ENCODE measurements around the gene REV3L.
"Not testable (repeated sequence)": the region's sequence is repeated elsewhere in the genome, so short reads cannot be mapped to it uniquely, and the experiment has no call there.

Gene REV3L

GRCh38 chr6:111478064-111478476, 4.9 kb downstream of the REV3L start:
- Histone ChIP-seq H3K4me3 (ENCODE audit: low read depth, low read length) (no peak overlapping the region), H3K36me3 (ENCODE audit: control insufficient read depth, insufficient read depth, low read length) (no peaks in the 10 kb centered on the region), H3K4me1 (ENCODE audit: control insufficient read depth, insufficient read depth, low read length) (peaks cover 13% of the 10 kb centered on the region), H3K9me3 (ENCODE audit: control insufficient read depth, insufficient read depth, low read length) (no peaks in the 10 kb centered on the region), H3K9ac (ENCODE audit: low read depth, low read length) (no peak overlapping the region), H3K27me3 (ENCODE audit: control insufficient read depth, insufficient read depth, low read length) (peaks cover 62% of the 10 kb centered on the region)

- Histone ChIP-seq H3K27me3 (ENCODE audit: control insufficient read depth, insufficient read depth, low read length) (peaks cover 62% of the 10 kb centered on the region), H3K9ac (ENCODE audit: low read depth, low read length) (no peak overlapping the region), H3K4me1 (ENCODE audit: control insufficient read depth, insufficient read depth, low read length) (peaks cover 13% of the 10 kb centered on the region)
Observed at GRCh38 chr6:111477481-111477938, 5.5 kb downstream of the REV3L start.

GRCh38 chr6:111476061-111476460, 7.0 kb downstream of the REV3L start:
- peaks cover 13% of the 10 kb centered on the region for H3K4me1 ChIP-seq (ENCODE audit: control insufficient read depth, insufficient read depth, low read length)

More at GRCh38 chr6:111477481-111477938, 5.5 kb downstream of the REV3L start:
- H3K4me3 ChIP-seq (ENCODE audit: low read depth, low read length), result no peak overlapping the region
- H3K36me3 ChIP-seq (ENCODE audit: control insufficient read depth, insufficient read depth, low read length), result no peaks in the 10 kb centered on the region
- H3K9me3 ChIP-seq (ENCODE audit: control insufficient read depth, insufficient read depth, low read length), result no peaks in the 10 kb centered on the region

GRCh38 chr6:111474771-111475170, 8.2 kb downstream of the REV3L start:
- H3K27me3 ChIP-seq (ENCODE audit: control insufficient read depth, insufficient read depth, low read length), result peaks cover 40% of the 10 kb centered on the region
- H3K4me1 ChIP-seq (ENCODE audit: control insufficient read depth, insufficient read depth, low read length), result peaks cover 13% of the 10 kb centered on the region
- H3K36me3 ChIP-seq (ENCODE audit: control insufficient read depth, insufficient read depth, low read length), result no peaks in the 10 kb centered on the region

More at GRCh38 chr6:111476061-111476460, 7.0 kb downstream of the REV3L start:
- not testable (repeated sequence) for H3K4me3 ChIP-seq (ENCODE audit: low read depth, low read length); H3K9me3 ChIP-seq (ENCODE audit: control insufficient read depth, insufficient read depth, low read length); H3K9ac ChIP-seq (ENCODE audit: low read depth, low read length); H3K36me3 ChIP-seq (ENCODE audit: control insufficient read depth, insufficient read depth, low read length)
- H3K27me3 ChIP-seq (ENCODE audit: control insufficient read depth, insufficient read depth, low read length), result peaks cover 53% of the 10 kb centered on the region

GRCh38 chr6:111474106-111474505, 8.9 kb downstream of the REV3L start:
- no peak overlapping the region for H3K9ac ChIP-seq (ENCODE audit: low read depth, low read length)
- no peak overlapping the region for H3K4me3 ChIP-seq (ENCODE audit: low read depth, low read length)
- H3K4me1 ChIP-seq (ENCODE audit: control insufficient read depth, insufficient read depth, low read length), result peaks cover 13% of the 10 kb centered on the region
- no peaks in the 10 kb centered on the region for H3K9me3 ChIP-seq (ENCODE audit: control insufficient read depth, insufficient read depth, low read length)
- H3K27me3 ChIP-seq (ENCODE audit: control insufficient read depth, insufficient read depth, low read length), result peaks cover 34% of the 10 kb centered on the region
- no peaks in the 10 kb centered on the region for H3K36me3 ChIP-seq (ENCODE audit: control insufficient read depth, insufficient read depth, low read length)

More at GRCh38 chr6:111474771-111475170, 8.2 kb downstream of the REV3L start:
- Histone ChIP-seq H3K4me3 (ENCODE audit: low read depth, low read length) (no peak overlapping the region), H3K9me3 (ENCODE audit: control insufficient read depth, insufficient read depth, low read length) (no peaks in the 10 kb centered on the region), H3K9ac (ENCODE audit: low read depth, low read length) (no peak overlapping the region)

GRCh38 chr6:111472933-111473435, 10.0 kb downstream of the REV3L start:
- H3K9me3 ChIP-seq (ENCODE audit: control insufficient read depth, insufficient read depth, low read length), result no peaks in the 10 kb centered on the region
- H3K9ac ChIP-seq (ENCODE audit: low read depth, low read length), result no peak overlapping the region
- no peaks in the 10 kb centered on the region for H3K36me3 ChIP-seq (ENCODE audit: control insufficient read depth, insufficient read depth, low read length)
- peaks cover 25% of the 10 kb centered on the region for H3K27me3 ChIP-seq (ENCODE audit: control insufficient read depth, insufficient read depth, low read length)
- peaks cover 9% of the 10 kb centered on the region for H3K4me1 ChIP-seq (ENCODE audit: control insufficient read depth, insufficient read depth, low read length)
- no peak overlapping the region for H3K4me3 ChIP-seq (ENCODE audit: low read depth, low read length)

GRCh38 chr6:111471958-111472357, 11.1 kb downstream of the REV3L start:
- Histone ChIP-seq H3K4me3 (ENCODE audit: low read depth, low read length) (no peak overlapping the region), H3K9me3 (ENCODE audit: control insufficient read depth, insufficient read depth, low read length) (no peaks in the 10 kb centered on the region), H3K27me3 (ENCODE audit: control insufficient read depth, insufficient read depth, low read length) (peaks cover 15% of the 10 kb centered on the region), H3K36me3 (ENCODE audit: control insufficient read depth, insufficient read depth, low read length) (no peaks in the 10 kb centered on the region), H3K9ac (ENCODE audit: low read depth, low read length) (no peak overlapping the region), H3K4me1 (ENCODE audit: control insufficient read depth, insufficient read depth, low read length) (peaks cover under 1% of the 10 kb centered on the region)

GRCh38 chr6:111471533-111471932, 11.5 kb downstream of the REV3L start:
- H3K4me3 ChIP-seq (ENCODE audit: low read depth, low read length), result no peak overlapping the region
- peaks cover 11% of the 10 kb centered on the region for H3K27me3 ChIP-seq (ENCODE audit: control insufficient read depth, insufficient read depth, low read length)
- H3K36me3 ChIP-seq (ENCODE audit: control insufficient read depth, insufficient read depth, low read length), result no peaks in the 10 kb centered on the region
- no peaks in the 10 kb centered on the region for H3K4me1 ChIP-seq (ENCODE audit: control insufficient read depth, insufficient read depth, low read length)
- no peak overlapping the region for H3K9ac ChIP-seq (ENCODE audit: low read depth, low read length)
- no peaks in the 10 kb centered on the region for H3K9me3 ChIP-seq (ENCODE audit: control insufficient read depth, insufficient read depth, low read length)

- no peaks in the 10 kb centered on the region for H3K9me3 ChIP-seq (ENCODE audit: control insufficient read depth, insufficient read depth, low read length)
- H3K4me1 ChIP-seq (ENCODE audit: control insufficient read depth, insufficient read depth, low read length), result no peaks in the 10 kb centered on the region
- H3K4me3 ChIP-seq (ENCODE audit: low read depth, low read length), result no peak overlapping the region
- no peak overlapping the region for H3K9ac ChIP-seq (ENCODE audit: low read depth, low read length)
- H3K36me3 ChIP-seq (ENCODE audit: control insufficient read depth, insufficient read depth, low read length), result no peaks in the 10 kb centered on the region
- H3K27me3 ChIP-seq (ENCODE audit: control insufficient read depth, insufficient read depth, low read length), result peaks cover 5% of the 10 kb centered on the region
Observed at GRCh38 chr6:111470991-111471390, 12.0 kb downstream of the REV3L start.

GRCh38 chr6:111469543-111469942, 13.5 kb downstream of the REV3L start:
- H3K27me3 ChIP-seq (ENCODE audit: control insufficient read depth, insufficient read depth, low read length), result no peaks in the 10 kb centered on the region
- no peak overlapping the region for H3K9ac ChIP-seq (ENCODE audit: low read depth, low read length)
- no peak overlapping the region for H3K4me3 ChIP-seq (ENCODE audit: low read depth, low read length)
- H3K9me3 ChIP-seq (ENCODE audit: control insufficient read depth, insufficient read depth, low read length), result no peaks in the 10 kb centered on the region
- H3K36me3 ChIP-seq (ENCODE audit: control insufficient read depth, insufficient read depth, low read length), result no peaks in the 10 kb centered on the region
- no peaks in the 10 kb centered on the region for H3K4me1 ChIP-seq (ENCODE audit: control insufficient read depth, insufficient read depth, low read length)

- H3K9ac ChIP-seq (ENCODE audit: low read depth, low read length), result no peak overlapping the region
- H3K27me3 ChIP-seq (ENCODE audit: control insufficient read depth, insufficient read depth, low read length), result no peaks in the 10 kb centered on the region
- no peaks in the 10 kb centered on the region for H3K36me3 ChIP-seq (ENCODE audit: control insufficient read depth, insufficient read depth, low read length)
- no peaks in the 10 kb centered on the region for H3K4me1 ChIP-seq (ENCODE audit: control insufficient read depth, insufficient read depth, low read length)
- H3K9me3 ChIP-seq (ENCODE audit: control insufficient read depth, insufficient read depth, low read length), result no peaks in the 10 kb centered on the region
- H3K4me3 ChIP-seq (ENCODE audit: low read depth, low read length), result no peak overlapping the region
Observed at GRCh38 chr6:111468329-111469012, 14.5 kb downstream of the REV3L start.

GRCh38 chr6:111464184-111464583, 18.8 kb downstream of the REV3L start:
- Histone ChIP-seq H3K4me1 (ENCODE audit: control insufficient read depth, insufficient read depth, low read length) (no peaks in the 10 kb centered on the region), H3K9me3 (ENCODE audit: control insufficient read depth, insufficient read depth, low read length) (no peaks in the 10 kb centered on the region), H3K27me3 (ENCODE audit: control insufficient read depth, insufficient read depth, low read length) (no peaks in the 10 kb centered on the region), H3K36me3 (ENCODE audit: control insufficient read depth, insufficient read depth, low read length) (no peaks in the 10 kb centered on the region), H3K9ac (ENCODE audit: low read depth, low read length) (no peak overlapping the region), H3K4me3 (ENCODE audit: low read depth, low read length) (no peak overlapping the region)

Measured in iPS-15b (cell line).